Upper lobe of left lung (tissue), 4 donors: Measurements from ENCODE around the gene DSG2.

Source experiments
- CTCF ChIP-seq, 6 experiments: fragments of 450-650 bp in 4 of 6; fragments of 200-600 bp in 2 of 6; sonication (generic) in 2 of 6; IDR thresholded peaks; one replicate each; pipeline ENCODE4 v1.5.1; 2016 to 2019; ENCODE audit warnings: antibody characterized with exemption in 6 of 6
- POLR2AphosphoS5 ChIP-seq, 2 donors: sonication (generic); formaldehyde crosslinking; IDR thresholded peaks; one replicate each; pipeline ENCODE4 v1.5.1; 2017; ENCODE audit warnings: antibody characterized with exemption in 2 of 2

- TF ChIP-seq POLR2AphosphoS5 (IDR thresholded peaks at IDR 0.05) (no peak), CTCF (IDR thresholded peaks at IDR 0.05) (no peak)
Observed at GRCh38 chr18:31506024-31506742, 8.2 kb downstream of the DSG2 start.
